Measurements from ENCODE around the gene FRZB.
"Not testable (repeated sequence)": the region's sequence is repeated elsewhere in the genome, so short reads cannot be mapped to it uniquely, and the experiment has no call there.

Gene FRZB

DNA sequence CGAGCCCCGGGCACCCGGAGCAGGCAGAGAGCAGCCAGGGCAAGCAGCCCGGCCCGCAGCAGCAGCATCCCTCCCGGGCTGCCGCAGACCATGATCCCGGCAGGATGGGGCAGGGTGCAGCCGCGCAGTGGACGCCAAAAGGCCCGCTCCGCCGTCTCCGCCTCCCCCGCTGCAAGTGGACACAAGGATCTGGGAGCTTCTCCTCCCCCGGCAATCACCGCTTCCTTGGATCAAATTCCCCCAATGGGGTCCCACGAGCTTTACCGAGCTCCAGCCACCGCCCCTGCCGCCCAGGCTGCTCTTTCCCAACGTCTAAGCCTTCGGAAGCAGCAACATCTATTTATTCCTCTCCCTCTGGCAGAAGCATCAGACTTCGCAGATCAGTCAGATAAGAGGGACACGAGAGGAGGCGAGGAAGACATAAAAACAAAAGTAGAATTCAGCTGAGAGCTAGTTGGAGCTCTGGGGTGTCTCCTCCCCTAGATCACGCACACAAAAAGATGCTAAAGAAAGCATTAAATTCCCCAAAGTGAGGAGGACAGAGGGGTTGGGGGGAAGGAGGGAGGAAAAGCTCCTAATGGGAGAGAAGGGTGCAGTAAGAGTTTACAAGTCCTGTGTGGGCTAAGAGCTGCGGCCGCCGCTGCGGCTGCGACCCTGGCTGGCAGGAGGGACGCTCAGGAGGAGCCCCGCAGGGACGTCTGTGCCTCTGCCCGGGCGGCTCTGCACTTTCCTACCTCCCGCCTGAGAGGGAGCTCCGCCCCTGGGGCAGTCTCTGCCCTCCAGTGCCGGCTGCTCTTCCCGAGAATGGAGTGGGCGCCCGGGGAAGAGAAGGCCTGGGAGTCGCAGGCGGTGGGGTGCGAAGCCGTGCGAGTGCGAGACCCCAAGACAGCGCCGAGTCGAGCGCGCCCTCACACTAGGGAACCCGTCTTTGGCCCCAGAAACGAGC, at the start of gene FRZB:
TSS of gene FRZB (minus strand) at position 177 of the 946 bp plus-strand sequence. CDS start at position 92, 85 bp downstream.
- DNase-seq: no peak

DNA sequence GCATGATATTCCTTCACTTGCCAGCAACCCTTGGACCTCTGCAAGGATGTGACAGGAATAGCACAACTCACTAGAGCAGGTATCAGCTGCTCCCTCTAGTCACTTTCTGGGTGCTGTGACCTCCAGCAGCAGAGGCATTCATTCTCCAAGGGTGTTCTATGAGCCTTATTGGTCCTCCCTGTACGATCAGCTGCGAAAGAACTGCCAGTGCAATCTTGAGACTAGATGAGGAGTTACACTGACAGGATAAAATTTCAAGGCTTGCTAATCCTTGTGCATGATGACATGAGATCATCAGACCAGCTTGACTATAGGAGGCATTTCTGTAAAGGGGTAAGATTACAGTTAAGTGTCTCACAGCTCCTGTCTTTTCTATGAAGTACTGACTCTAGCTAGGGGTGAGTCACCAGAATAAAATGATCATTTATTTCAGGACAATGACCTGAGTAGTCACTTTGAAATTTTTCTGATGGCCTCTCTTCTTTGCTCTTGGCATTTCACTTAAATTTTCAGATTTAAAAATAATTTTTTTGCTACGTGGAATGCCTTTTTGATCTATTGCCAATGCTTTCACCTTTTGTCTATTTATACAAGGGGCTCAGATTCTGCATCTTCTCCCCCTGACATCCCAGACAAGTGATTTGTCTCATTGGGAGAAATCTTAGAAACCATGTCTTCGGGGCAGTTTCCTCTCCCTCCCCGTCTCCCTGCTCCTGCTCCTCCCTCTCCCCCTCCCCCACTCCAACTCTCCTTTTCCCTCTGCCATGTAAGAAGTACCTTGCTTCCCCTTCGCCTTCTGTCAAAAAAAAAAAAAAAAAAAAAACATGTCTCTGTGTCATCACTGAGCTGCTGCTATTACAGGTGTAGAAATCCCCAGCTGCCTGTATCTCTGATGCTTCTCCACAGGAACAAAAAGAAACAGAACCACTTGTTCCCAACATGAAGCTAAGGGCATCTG, 49.2 kb upstream of the FRZB start:
- no peak for DNase-seq

DNA sequence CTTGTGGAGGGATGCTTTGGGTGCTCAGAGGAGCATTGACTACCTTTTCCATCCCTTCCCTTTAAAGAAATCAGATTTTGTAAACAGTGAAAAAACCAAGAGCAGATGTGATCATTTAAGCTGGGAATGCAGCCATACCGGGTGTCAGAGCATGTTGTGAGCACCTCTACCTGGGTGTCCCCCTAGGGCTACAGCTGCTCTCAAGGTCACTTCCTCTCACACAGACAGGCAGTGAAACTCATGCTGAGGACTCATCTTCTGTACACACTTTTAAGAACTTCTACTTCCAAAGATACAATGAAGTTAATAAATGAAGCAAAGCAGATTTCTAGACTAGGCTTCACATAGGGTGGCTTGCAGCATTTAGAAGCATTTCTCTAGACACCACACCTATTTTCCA, 48.4 kb upstream of the FRZB start:
- DNase-seq: no peak

GRCh38 chr2:182913064-182913463, 46.6 kb upstream of the FRZB start:
- DNase-seq: no peak

GRCh38 chr2:182912518-182912915, 46.1 kb upstream of the FRZB start:
- no peak for DNase-seq

DNA sequence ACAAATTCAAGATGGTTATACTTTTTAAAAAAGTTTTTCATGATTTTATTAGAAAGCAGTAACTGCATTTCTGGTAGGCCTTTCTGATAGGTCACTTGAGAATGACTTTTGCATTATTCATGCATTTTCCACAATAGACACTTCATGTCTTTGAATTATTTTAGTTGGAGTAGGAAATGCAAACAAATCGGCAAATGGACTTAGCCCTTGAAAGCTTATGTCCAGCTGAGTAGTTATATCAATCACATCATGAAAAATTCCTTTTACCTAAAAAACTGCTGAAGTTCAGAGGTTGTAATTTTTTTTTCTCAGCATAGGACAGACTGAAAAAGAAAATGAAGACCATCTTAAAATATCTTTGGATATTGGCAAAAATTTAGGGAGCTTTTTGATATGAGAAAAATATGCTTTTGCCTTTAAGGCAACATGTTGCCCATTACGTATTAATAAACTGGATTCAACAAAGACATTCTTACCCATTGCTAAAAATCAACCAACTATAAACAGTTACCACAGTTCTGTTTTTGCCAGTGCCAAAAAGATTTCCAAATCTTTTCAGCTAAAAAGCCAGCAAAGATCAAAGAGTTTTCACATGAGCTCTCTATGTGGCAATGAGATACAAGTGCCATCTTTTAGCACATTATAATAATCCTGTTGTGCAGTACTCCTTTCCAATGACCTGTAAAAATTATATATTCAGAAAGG, 45.5 kb upstream of the FRZB start:
- DNase-seq: no peak

- no peak for DNase-seq
These were observed 44.5 kb upstream of the FRZB start for GRCh38 chr2:182910965-182911364.

DNA sequence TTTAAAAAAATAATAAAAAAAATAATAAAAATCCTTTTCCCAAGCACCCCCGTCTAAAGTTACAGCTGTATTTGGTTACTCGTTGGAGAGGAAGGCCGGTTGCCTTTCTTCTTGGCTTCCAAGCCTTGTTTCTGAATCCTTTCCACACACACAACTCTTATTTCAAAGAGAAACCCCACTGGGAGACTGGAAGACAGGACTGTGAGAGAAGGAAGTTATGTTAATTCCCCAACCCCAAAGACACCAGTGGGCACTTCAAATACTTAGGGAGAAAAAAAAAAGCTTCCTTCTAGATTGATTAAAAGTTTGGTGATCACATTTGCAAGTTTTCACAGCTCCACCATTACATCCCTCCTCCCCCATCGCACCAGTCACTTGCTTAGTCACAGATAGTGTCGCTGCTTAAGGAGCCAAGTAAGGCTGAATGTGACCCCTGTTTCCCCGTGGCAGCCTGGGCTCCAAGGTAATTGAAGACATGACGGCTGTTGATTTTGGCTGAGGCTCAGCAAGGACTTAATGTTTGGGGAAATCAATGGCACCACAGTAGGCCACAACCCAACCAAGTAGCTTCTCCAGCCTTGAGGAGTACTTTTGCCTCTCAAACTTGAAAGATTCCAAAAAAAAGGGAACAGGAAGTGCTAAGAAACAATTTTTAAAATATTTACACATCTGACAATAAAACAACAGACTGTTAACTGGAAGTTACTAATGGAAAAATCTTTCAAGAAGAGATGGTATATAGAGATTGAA, 40.8 kb upstream of the FRZB start:
- no peak for DNase-seq

DNA sequence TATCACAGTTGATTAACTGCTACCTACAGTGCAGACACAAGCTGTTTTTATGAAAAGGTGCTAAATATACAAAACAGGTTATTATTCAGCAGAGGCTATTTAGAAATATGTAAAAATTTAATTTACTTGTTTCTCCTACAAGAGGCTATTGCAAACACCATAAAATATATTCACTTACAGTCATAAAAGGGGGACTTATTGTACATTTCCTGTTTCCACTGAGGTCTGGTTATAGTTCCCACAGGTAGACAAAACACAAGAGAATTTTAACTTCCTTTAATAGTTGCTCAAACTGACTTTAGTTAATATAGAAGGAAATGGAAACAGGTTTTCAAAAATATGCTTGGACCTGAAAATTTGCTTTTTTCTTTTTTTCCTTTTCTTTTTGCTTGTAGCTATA, 40.0 kb upstream of the FRZB start:
- DNase-seq: no peak

- DNase-seq: no peak
These were observed 38.4 kb upstream of the FRZB start for GRCh38 chr2:182904844-182905243.

GRCh38 chr2:182903566-182903965, 37.1 kb upstream of the FRZB start:
- no peak for DNase-seq

DNA sequence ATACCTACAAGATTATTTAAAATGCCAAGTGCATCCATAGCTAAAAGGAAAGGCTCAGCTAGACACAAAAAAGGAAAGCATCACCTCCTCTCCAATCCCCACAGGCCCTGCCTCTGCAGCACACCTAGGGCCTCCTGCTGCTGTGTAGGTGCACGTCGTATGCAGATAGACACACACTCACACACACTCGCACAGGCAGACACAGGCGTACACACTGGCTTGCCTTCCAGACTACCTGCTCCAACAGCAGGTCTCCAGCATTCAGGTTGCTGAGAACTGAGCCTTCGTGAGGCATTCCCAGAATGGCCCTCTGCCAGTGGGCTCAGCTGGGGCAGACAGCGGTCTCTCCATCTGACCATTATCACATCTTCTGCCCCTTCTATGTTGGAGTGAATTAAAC, 35.3 kb upstream of the FRZB start:
- DNase-seq: no peak

GRCh38 chr2:182898718-182899117, 32.3 kb upstream of the FRZB start:
- no peak for DNase-seq

- DNase-seq: no peak
These were observed 30.7 kb upstream of the FRZB start for GRCh38 chr2:182897137-182897536.

DNA sequence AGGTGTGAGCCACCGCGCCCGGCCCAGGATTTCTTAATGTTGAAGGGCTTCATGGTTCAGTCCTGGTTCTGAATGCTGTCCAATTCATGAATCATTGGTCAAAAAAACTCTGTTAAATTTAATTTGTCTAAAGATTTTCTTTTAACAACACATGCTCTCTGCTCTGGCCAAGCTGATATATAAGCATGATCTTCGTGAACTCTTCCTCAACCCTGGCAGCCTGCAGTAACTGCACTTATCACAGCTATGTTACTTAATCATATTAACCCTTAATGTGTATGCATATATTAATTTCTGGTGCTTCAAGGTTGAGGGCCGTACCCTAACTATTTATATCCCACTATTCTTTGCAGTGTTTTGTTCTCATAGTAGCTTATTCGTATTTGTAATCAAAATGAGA, 29.4 kb upstream of the FRZB start:
- no peak for DNase-seq

GRCh38 chr2:182895169-182895568, 28.7 kb upstream of the FRZB start:
- DNase-seq: no peak

DNA sequence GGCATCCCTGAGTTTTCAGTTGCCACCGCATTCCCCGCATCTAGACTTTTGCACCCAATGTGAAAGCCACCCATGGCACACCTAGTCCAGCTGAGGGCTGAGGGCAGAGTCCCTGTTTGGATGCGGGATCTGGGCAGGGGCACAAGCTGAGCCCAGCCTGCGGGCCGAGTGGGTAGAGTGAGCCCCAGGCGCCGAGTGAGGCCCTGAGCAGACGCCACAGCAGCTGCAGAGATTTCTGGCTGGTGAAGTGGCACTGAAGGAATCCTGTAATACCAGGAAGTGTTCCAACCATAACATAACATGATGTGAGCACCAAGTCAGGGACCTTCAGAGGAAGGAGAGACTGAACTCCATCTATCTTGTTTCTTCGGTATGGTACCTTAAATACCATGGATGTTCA, 27.7 kb upstream of the FRZB start:
- no peak for DNase-seq

- no peak for DNase-seq
These were observed 27.2 kb upstream of the FRZB start for GRCh38 chr2:182893666-182894065.

DNA sequence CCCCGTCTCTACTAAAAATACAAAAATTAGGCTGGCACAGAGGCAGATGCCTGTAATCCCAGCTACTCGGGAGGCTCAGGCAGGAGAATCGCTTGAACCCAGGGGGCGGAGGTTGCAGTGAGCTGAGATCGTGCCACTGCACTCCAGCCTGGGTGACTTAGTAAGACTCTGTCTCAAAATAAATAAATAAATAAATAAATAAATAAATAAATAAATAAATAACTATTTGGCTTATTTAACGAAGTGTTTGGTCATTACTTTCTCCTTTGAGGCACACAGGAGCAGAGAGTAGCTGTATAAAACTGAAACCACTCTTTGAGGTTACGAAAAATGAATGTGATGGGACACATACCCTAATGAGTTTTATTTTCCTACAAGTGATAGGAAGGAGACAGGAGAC, 26.6 kb upstream of the FRZB start:
- DNase-seq: not testable (repeated sequence)

GRCh38 chr2:182891611-182892010, 25.2 kb upstream of the FRZB start:
- no peak for DNase-seq

DNA sequence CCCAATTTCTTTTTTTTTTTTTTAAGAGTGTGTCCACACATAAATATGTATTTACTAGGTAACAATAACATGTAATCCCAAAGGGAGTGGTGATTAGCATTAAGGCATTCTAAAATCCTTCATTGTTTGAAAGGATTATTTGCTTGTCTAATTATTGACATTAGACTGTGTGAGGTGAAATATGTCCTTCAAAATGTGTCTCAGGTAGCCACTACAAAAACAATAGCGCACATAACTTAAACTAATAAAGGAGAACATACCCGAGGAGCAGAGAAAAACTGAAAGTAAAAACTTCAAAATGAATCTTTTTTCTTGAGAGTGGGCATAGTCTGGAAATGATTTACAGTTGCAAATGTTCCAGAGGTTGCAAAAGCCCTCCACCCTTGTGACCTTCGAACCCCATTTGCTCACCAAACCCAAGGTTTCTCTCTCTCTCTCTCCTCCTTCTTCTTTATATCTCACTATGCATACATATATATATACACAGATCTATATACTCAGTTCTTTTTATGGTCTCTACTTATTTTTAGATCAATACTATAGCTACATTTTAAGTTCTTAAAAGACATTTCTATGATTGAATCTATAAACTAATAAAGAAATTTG, 24.4 kb upstream of the FRZB start:
- DNase-seq: no peak

GRCh38 chr2:182890305-182890704, 23.9 kb upstream of the FRZB start:
- no peak for DNase-seq

Data from SIG-M5 (cell line).